Activated CD8-positive, alpha-beta memory T cell treated with anti-CD3 and anti-CD28 coated beads, Interleukin-2, amount 50 U/mL, for 48 hours (primary cell): ENCODE results near the gene SLMAP.
A peak's percentile ranks its signal among the peaks of the same experiment; 100 is the strongest.

ENCODE experiments used
- DNase-seq: peaks from one replicate; pipeline ENCODE4 v3.0.0-alpha.2; 2020

SLMAP gene

DNA sequence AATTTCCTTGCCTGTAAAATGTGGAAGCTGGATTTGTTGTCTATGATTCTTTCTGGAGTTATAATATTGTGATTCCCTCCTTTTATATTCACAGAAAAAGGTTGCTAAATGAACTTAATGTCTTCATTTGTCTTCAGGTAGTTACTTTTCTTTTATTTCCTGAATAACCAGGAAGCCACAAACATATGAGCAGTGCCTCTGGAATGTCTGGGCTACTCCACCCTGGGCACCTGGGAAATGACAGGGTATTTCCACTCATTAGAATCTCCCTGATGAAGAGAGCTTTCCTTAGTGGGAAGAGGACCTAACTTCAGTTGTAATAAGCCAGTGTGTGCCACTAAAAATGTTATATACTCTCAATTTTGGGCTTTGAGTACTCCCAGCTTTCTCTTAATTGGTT lies 3.8 kb upstream of the SLMAP start:
- no peak for DNase-seq

DNA sequence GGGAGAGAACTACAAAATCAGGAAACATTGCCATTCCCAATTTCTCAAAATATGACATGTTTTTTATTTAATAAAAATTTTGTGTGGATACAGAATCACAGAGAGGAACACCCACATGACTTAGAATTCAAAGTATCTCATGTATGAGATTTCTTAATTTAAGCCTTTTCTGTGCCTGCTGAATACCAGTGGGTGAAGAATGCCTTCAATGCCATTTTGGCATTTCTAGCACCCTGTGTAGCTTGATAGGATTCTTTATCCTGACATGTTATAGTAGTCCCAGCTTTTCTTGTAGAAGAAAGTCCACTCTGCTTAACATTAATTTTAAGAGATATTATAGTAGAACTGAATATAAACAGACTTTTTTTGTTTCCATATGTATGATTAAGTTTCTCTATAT lies 3.1 kb upstream of the SLMAP start:
- DNase-seq = no peak

- DNase-seq = no peak
Measured at GRCh38 chr3:57755368-57755675, 787 bp upstream of the SLMAP start.

DNA sequence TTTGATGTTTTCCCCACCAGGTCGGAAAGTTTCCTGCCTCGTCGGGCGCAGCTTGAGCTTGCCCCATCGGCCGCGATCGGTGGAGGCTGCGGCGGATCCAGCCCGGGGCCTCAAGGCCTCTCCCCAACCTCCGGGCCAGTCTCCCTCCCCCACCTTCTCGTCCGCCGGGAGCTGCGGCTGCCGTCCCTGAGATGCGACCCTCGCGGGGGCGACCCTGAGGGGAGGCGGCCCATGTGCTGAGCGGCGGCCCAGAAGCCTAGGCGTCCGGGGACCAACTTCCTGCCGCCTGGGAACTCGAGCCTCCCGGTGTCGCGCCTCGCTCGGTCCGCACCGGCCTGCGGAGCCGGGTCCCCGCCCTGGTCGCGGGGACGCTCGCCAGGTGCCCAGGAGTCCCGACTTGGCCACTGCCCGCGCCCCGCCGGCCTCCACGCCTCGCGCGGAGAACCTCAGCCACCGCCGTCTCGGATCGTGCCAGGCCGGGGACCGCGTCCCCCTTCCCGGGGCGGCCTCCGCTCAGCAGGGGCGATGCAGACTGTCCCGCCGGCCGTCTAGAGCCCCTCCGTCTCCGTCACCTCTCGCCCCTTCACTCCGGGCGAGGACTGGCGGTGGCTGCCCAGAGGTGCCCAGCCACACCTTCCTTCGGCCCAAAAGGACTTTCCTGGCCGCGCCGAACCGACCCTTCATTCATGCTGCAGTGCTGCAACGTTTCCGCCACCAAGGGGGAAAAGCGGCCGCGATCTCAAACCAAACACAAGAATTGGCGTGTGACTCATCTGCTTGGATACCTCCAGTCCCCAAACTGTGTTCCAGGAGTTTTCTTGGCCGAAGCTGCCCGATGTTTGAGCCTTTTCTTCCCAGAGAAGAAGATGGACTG lies 656 bp downstream of the SLMAP start:
- peak; percentile 69 for DNase-seq

DNA sequence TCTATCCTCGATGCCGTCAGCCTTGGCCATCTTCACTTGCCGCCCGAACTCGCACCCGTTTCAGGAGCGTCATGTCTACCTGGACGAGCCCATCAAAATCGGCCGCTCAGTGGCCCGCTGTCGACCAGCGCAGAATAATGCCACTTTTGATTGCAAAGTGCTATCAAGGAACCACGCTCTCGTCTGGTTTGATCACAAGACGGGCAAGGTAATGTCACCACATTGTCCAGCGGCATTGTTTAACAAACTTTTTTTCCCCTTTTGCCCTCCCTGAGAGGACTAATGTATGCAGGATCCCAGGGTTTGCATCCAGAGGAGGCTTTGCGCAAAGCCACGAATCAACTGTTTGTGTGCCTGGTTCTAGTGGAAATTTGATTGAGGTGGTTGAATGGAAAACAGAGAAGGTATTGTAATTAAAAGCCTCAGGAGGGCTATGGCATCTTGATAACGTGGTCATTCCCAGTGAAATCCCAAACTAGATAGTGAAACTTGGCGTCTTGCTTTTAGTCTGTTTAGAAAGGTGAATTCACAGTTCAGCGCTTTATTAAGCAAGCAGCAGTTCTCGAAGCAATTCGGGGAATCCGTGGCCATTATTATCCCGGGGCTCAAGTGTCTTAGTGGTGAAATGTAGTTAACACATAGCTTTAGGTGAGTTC lies 1.7 kb downstream of the SLMAP start:
- no peak for DNase-seq

DNA sequence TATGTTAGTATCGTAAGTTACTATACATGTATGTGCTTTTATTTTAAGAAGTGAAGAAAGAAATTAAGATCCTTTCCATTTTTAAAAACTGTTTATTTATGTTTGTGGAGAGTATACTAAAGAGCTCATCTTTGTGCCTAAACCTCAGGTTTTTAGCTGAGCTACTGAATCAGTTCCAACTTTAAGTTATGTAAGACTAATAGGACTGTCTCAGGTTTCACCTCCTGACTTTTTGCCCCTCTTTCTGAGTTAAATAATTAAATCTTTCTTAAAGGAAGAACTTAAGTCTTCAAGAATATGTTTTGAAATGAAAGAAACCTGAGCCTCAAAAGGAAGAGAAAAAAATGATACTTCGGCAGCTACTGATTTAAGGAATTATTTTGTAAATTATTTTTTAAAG lies 2.6 kb downstream of the SLMAP start:
- no peak for DNase-seq

DNA sequence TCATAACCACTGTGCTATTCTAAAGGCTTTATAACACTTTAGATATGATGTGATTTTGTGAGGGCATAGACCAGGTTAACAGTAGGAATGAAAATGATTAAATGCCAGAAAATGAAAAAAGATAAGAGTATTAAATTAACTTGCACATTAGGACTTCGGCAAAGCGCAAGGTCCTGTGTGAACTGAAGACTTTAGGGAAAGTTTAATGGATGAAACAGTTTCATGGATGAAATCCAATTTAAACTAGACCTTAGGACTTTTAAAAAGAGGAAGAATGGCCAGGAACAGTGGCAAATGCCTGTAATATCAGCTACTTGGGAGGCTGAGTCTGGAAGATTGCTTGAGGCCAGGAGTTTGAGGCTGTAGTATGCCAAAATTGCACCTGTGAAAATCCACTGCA lies 8.7 kb downstream of the SLMAP start:
- no peak for DNase-seq

- no peak for DNase-seq
Measured at GRCh38 chr3:57768595-57768994, 12.5 kb downstream of the SLMAP start.

- DNase-seq = no peak
Measured at GRCh38 chr3:57770009-57770827, 14.1 kb downstream of the SLMAP start.

DNA sequence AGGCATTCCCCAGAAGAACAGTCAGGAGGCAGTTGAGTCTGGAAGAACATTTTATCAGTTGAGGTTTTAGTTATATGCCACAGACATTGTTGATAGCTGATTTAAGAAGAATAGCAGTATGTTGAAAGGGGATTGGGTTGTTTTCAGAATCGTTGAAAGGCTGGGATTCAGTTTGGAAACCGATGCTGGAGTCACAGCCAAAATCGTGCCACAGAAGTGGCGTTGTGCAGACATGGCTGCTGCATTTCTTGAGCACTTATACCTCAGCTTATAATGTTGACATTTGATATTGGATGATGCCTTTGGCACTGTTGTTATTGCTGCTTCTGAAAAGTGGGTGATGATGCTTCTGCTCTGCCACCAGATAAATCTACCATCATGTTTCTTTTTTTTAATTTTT lies 16.1 kb downstream of the SLMAP start:
- no peak for DNase-seq

DNA sequence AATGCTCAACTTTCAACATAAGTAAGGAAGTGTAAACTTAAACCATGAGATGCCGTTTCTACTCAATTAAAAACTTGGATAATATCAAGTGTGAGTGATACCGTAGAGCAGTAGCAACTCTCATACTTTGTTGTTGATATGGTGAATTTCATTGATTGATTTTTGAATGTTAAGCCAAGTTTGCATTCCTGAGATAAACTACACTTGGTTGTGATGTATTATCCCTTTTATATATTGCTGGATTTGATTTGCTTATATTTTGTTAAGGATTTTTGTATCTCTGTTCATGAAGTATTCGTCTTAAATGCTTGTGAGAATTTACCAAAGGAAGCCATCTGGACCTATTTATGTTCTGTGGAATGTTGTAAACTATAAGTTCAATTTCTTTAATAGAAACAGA lies 21.7 kb downstream of the SLMAP start:
- no peak for DNase-seq

GRCh38 chr3:57778494-57778893 lies 22.4 kb downstream of the SLMAP start:
- no peak for DNase-seq

DNA sequence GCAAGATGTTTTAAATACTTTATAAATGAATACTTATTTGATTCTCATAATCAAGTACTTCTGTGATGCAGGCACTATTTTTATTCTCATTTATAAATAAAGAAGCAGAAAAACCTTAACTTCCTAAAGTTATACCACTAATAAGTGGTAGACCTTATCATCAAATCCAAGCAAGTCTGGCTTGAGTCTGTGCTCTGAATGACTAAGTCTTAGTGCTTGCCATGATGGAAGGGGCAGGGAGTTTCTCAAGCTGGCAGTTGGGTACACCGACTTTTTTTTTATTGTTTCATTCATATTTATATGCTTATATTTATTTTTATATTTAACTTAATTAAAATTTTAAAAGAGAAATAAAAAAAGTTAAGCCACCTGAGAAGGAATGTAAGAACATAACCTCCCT lies 23.6 kb downstream of the SLMAP start:
- no peak for DNase-seq

DNA sequence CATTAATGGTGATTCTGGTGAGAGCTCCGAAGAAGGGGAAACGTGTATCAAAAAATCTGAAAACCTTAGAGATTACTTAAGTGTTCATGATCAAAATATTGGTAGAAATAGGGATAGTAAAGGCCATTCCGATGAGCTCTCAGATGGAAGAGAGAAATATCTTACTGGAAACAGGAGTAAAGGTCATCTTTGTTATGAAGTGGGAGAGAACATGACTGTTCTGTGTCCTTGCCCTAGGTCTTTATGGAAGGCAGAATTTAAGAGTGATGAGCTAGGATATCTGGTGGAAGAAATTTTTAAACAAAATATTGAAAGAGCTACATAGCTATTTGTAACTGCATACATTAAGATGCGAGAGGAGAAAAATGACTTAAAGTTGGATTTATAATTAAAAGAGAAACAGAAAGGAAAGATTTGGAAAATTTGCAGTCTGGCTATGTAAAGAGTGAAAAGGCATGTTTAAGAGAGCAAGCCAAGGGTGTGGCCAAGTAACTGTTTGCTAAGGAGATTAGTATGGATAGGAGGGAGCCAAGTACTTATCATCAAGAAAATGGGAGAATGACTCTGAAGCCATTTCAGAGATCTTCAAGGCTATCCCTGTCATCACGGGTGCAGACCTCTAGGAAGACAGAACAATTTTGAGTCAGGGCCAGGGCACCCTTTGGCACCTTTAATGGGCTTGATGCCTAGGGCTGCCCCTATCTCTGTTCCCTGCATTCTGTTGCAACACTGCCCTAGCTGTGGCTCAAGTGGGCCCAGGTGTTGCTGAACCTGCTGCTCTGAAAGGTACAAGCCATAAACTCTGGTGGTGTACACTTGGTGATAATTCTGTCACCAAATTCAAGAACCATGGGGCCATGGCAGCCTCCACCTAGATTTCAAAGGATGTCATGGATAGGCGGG lies 27.3 kb downstream of the SLMAP start:
- no peak for DNase-seq

GRCh38 chr3:57784089-57784735 lies 28.1 kb downstream of the SLMAP start:
- DNase-seq = no peak

DNA sequence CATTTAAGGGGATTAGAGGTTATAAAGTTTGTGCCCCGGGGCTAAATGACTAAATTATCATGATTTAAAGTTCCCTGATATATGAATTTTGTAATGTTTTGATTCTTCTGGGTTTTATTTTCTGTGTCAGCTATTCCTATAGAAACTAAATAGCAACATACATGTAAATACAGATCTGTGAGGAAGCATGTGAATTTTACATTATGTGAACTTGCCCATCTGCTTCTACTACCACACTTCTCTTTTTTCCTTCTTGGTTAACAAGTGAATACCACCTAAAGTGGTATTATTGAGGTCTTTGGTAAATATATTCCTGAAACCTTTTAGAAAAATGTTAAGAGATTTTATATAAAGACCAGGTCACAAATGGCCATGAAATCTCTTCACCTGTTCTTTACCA lies 29.3 kb downstream of the SLMAP start:
- no peak for DNase-seq

GRCh38 chr3:57787867-57788623 lies 31.9 kb downstream of the SLMAP start:
- DNase-seq = no peak

- no peak for DNase-seq
Measured at GRCh38 chr3:57788624-57789018, 32.5 kb downstream of the SLMAP start.

GRCh38 chr3:57791245-57791644 lies 35.1 kb downstream of the SLMAP start:
- no peak for DNase-seq

DNA sequence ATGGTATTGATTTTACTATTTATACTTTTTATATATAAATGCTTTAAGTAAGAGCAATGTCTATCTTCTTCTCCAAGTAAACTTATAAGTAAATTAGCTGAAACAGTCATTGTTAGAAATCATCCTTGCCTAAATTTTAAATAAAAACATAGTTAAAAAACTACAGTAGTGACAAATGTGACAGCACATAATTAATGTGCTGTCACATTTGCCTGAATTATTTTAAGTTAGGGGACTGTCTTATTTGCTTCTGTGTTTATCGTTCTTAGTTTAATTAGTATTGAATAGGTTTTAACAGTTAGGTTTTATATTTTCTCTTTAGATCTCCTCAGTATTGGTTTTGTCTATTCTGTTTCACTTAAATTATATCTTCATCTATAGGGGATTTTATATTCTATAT lies 36.1 kb downstream of the SLMAP start:
- no peak for DNase-seq

DNA sequence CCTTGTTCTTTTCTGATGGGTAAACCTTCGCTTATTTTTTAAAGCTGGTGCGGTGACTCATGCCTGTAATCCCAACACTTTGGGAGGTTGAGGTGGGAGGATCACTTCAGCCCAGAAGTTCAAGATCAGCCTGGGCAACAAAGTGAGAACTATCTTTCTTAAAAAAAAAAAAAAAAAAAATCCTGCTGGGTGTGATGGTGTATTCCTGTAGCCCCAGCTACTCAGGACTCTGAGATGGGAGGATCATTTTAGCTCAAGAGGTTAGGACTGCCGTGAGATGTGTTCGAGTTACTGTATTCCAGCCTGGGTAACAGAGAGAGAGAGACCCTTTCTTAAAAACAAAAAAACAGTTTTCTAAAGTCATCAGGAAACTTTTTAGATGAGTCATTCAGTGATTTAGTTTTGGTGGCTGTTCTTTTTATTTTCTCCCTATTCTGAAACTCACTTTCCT lies 37.7 kb downstream of the SLMAP start:
- DNase-seq = no peak
